Globus pallidus (tissue), 1 donor: Measurements from ENCODE around the gene GPR158.

ENCODE experiments used
- DNase-seq: peaks from one replicate; pipeline ENCODE4 v3.0.0-alpha.2; 2015; ENCODE audit warnings: low spot score

The GPR158 gene

GRCh38 chr10:25390733-25391132 lies 215.9 kb downstream of the GPR158 start:
- no peak for DNase-seq

DNA sequence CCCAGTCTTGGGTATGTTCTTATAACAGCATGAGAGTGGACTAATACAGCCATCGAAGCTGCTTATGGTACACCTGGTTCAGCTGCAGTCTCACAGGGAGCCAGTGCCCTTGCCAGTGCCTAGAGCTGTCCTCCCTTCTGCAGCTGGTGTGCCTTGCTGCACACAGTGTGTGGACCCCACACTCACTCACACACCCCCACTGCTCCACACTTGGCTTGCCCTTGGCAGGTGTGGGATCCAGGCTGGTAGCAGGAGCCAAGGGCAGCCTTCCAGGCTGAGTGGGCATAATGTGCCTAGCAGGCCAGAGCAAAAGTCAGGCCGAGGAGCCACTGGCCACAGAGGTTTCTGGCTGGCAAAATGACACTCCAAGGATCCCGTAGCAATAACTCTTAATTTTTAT lies 217.3 kb downstream of the GPR158 start:
- DNase-seq: no peak

GRCh38 chr10:25393621-25394020 lies 218.8 kb downstream of the GPR158 start:
- DNase-seq: no peak

GRCh38 chr10:25398680-25399079 lies 223.9 kb downstream of the GPR158 start:
- DNase-seq: no peak

DNA sequence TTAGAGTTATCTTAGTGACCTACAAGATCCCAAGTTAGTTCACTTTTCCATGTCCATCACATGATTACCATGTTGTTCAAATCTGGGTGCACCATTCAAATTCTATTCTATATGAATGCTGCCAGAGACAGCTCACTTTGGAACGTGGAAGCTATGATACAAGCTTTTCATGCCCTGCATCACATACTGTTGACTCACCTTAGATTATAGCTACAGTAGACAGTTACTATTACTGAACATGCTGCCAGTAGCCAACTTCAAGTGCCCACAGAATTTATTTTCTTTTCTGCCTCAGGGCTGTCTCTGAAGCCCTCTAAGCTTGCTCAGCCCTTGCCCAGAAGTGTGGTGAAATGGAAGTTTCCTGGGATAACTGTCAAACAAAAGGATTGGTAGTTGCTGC lies 231.1 kb downstream of the GPR158 start:
- DNase-seq: no peak

DNA sequence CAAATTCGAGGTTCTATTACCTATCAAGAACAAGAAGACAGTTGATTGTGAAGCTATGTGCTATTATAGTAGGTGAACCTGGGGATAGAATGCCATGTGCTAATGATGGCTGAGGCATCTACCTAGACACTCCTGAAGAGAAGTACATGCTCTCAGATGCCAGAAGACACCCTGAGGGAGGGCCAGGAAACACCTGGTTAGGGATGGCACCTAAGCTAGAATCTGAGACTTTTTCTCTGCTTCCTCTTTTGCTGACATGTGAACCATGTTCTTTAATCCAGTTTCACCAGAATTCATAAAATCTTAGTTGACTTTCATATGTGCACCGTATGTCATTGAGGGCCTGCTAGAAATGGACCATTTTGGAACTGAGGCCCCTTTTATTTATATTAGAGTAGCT lies 242.8 kb downstream of the GPR158 start:
- no peak for DNase-seq

DNA sequence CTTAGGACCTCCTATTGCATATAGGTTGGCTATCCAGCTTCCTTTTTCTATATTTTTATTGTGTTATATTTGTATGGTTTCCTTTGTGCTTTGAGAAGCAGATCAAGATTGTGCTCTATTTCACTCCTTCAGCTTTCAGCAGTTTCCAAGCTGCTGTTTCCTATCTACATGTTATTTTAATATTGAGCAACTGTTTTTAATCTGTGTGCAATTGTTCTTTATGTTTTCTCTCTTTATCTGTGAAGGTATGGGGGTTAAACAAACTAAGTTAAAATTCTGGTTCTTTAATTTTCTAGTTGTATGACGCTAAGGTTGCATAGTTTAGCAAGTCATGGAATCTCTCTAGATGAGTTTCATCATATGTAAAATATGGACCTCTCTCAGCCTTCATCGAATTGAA lies 251.0 kb downstream of the GPR158 start:
- no peak for DNase-seq

DNA sequence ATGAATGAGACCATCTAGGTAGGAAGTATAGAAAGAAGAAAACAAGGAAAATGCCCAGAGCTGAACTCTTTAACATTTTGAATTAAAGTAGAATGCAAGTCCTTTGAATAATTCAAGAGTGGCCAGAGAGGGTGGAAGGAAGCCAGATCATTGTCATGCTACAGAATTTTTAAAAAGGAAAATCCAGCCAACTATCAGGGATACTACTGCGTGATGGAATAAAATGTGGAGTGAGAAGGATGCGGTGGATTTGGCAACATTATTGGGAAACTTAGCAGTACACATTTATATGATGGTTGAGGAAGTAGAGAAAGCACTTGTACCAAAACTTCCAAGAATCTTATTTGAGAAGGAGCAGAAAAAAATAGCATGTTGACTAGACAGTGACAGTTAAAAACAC lies 261.6 kb downstream of the GPR158 start:
- no peak for DNase-seq

DNA sequence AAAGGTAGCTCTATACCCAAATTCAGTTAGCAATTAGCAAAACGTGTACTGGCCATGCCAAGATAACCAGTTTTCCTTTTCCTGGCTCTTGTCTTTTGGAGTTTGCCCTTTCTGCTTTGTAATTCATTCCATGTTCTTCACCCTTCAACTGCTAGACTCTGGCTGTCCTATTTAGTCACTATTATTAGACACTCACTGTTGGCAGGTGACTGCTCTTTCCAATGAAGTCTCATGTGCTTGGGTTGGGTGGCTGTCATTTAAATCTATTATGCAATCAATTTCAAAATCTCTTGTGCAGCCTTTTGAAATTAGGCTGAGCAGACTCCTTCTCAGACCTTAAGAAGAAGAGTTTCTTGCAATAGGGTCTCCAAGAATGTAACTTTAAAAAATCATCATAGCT lies 266.5 kb downstream of the GPR158 start:
- peak; percentile 16 for DNase-seq

DNA sequence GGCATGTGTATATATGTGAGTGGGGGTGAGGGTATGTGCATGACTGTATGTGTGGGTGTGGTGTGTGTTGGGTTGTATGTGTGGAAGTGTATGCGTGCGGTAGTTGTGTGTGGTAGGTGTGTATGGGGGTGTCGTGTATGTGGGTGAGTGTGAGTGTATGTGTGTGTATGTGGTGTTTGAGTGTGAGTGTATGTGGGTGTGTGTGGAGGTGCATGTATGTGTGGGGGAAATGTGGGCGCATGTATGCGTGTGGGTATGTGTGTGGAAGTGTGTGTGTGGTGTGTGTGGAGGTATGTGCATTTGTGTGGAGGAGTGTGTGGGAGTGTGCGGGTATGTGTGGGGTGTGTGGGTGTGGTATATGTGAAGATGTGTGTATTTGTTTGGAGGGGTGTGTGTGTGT lies 269.5 kb downstream of the GPR158 start:
- DNase-seq: no peak

DNA sequence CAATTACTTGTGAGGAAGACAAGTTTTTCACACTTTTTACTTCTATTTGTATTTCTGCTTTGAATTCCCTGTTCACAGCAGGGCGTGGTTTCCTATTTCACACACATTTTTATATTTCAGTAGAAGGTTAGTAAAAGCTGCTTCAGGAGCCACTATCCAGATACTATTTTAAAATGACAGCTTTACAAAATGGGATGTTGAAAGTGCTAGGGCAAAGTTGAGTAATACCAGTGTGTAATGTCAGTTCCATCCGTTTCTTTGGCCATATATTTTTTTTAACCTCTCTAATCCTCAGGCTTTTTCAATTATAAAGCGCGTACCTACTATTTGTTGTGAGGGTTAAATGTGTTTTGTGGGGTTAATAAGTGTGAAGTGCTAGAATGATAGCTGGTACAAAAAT lies 276.6 kb downstream of the GPR158 start:
- no peak for DNase-seq

DNA sequence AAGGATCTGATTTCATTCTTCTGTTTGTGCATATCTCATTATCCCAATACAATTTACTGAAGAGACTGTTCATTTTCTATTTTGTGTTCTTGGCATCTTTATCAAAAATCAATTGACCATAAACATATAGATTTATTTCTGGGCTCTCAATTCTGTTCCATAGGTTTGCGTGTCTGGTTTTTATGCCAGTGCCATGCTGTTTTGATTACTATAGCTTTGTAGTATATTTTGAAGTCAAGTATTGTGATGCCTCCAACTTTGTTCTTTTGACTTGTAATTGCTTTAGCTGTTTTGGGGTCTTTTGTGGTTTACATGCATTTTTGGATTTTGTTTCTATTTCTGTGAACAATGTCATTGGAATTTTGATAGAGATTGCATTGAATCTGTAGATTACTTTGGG lies 278.8 kb downstream of the GPR158 start:
- DNase-seq: no peak

- DNase-seq: no peak
Observed at GRCh38 chr10:25455980-25456567, 281.3 kb downstream of the GPR158 start.

DNA sequence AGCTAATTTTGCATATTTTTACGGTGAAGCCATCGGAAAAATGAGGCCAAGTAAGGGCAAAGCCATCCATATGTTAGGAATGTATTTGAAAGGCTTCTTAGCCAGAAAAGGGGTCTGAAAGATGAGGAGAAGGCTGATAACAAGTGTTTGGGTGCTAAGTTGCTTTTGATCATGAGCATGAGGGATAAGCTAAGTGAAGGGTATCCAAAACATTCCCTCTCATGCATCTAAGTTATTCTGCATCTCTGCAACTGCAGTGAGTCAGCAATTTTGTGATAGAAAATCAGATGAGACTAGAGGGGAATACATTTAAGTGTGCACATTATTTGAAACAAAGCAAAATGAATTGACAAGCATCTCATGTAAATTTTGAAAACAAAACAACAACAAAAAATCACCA lies 282.8 kb downstream of the GPR158 start:
- DNase-seq: no peak

DNA sequence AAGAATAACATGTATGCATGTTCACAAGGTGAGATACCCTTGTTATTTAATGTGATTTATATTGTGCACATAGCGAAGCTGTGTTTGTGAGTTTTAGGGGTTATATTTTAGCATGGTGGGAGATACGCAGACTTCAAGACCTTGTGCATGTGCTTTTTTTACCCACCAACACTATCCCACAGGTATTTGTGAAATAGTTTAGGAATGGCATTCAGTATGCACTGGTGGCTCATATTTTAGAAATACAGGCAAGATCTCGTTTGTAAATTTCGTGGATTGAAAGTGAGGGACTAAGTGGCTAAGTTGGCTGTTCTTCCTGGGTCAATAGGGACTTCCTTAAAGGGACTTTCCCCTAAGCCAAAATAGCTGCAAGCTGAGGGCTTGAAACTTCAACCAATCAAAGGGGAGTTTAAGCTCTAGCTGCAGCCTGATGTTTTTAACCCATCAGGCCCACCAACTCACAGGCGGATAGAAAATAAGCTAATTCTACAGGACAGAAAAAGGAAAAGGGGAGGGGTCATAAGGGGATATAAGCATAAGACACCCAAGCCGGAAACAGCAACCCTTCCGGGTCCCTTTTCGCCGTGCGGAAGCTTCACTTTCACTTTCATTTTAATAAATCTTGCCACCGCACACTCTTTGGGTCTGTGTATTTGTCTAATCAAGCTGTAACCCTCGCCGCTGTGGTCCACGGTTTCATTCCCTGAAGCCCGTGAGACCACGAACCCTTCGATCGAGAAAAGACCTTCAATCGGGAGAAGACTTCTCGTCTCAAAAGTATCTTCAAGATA lies 291.0 kb downstream of the GPR158 start:
- DNase-seq: no peak

DNA sequence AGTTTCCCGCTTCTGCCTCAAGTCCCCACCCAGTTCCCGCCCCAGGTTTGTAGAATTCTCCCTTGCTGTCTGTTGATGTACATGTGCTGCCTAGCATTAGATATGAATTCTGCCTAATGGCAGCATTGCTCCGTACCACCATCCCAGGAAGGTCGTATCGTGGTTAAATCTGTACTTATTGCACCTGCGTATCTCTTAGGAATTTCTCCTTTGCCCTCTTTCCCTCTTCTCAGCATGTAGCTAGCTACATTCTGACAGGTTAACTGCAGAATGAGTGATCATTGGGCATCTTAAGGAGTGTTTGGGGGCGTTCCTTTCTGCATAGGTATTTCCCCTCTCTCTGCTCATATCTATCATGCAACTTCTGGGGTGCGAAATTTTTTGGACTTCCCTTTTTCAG lies 293.1 kb downstream of the GPR158 start:
- DNase-seq: no peak

GRCh38 chr10:25481467-25481866 lies 306.7 kb downstream of the GPR158 start:
- no peak for DNase-seq

GRCh38 chr10:25483999-25484398 lies 309.2 kb downstream of the GPR158 start:
- DNase-seq: no peak

GRCh38 chr10:25487266-25487665 lies 312.5 kb downstream of the GPR158 start:
- DNase-seq: no peak

- no peak for DNase-seq
Observed at GRCh38 chr10:25492040-25492439, 317.2 kb downstream of the GPR158 start.

- no peak for DNase-seq
Observed at GRCh38 chr10:25492680-25493079, 317.9 kb downstream of the GPR158 start.

- DNase-seq: peak; percentile 51
Observed at GRCh38 chr10:25493122-25493893, 318.5 kb downstream of the GPR158 start.

DNA sequence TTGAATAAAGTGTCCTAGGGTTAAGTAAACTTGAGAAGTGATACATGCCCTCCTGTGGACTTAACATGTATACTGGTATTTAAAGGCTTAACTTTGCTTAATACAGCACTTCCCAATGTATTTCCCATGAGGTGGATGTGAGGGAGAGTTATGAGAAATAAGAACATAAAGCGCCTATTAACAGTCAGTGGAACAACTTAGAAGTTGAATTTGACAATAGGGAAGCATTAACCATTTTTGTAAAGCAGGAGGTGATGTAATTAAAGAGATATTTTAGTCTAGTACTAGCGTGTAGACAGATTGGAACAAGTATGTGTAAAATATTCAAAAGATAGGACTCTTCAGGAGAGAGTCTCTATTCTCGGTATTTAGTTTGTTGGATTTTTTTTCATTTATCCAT lies 322.4 kb downstream of the GPR158 start:
- DNase-seq: no peak
